Type B pancreatic cell (in vitro differentiated cells): ENCODE data around the gene UROC1. TPM values are rescaled to one million over a fixed set of nuclear protein-coding genes. Genes with fewer than 3 reads are reported as not detected.

Experiments
- DNase-seq: peaks from one replicate; pipeline ENCODE4 v3.0.0; 2021; ENCODE audit warnings: mixed read lengths; ENCODE audit not compliant: unreplicated experiment; ENCODE audit errors: extremely low spot score
- H3K27ac Mint-ChIP-seq: 2 replicates; pipeline ENCODE4 v1.8.0; 2021; ENCODE audit warnings: mild to moderate bottlenecking, mixed read lengths
- H3K27me3 Mint-ChIP-seq: 2 replicates; pipeline ENCODE4 v1.8.0; 2021; ENCODE audit warnings: mixed read lengths
- H3K36me3 Mint-ChIP-seq: 2 replicates; pipeline ENCODE4 v1.8.0; 2021; ENCODE audit warnings: mixed read lengths
- H3K4me1 Mint-ChIP-seq: one replicate; pipeline ENCODE4 v1.8.0; 2021; ENCODE audit warnings: mixed read lengths; ENCODE audit not compliant: unreplicated experiment
- H3K4me3 Mint-ChIP-seq: 2 replicates; pipeline ENCODE4 v1.8.0; 2021; ENCODE audit warnings: mild to moderate bottlenecking, mixed read lengths
- H3K9me3 Mint-ChIP-seq: 2 replicates; pipeline ENCODE4 v1.8.0; 2021; ENCODE audit warnings: mixed read lengths
- total RNA-seq: library from RNA; stranded (reverse); gene quantifications from 2 replicates; pipeline ENCODE4 v1.2.1, GENCODE V29; 2021; ENCODE audit warnings: low replicate concordance
- TF ChIP-seq, protein P1 (sequence below): fragments of 200-600 bp; sonication (generic); conservative IDR thresholded peaks from 2 replicates; pipeline ENCODE4 v1.5.0; 2021; ENCODE audit warnings: antibody characterized with exemption, mild to moderate bottlenecking

The UROC1 gene
- total RNA-seq, 1 donor from 2014 or later: not detected

DNA sequence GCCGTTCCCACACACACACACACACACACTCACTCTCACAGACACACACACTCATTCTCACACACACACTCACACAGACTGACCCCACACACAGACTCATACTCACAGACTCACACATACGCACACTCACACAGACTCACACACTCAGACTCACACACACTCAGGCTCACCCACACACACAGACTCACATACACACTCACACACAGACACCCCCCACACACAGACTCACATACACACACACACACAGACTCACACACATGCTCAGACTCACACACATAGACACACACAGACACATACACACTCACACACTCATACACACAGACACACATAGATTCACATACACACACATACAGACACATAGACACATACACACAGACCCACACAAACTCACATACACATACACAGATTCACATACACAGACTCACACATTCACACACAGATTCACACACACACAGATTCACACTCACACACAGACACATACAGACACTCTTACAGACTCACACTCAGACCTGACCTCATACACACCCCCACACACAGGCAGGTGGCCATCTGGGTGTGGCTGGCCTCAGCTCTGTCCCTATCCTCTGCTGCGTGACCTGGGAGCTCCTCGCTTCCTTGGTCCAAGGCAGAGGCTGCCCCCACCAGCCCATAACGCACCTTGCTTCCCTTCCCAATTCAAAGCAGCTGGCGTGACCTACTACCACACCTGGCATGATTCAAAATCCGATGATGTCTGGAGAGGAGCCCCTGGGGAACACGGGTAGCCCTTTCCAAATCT is 39.3 kb upstream of the UROC1 start:
- no peak overlapping the region for H3K4me3 Mint-ChIP-seq
- H3K27ac Mint-ChIP-seq: no peak overlapping the region
- no peaks in the 10 kb centered on the region for H3K36me3 Mint-ChIP-seq
- no peak for DNase-seq
- no peaks in the 10 kb centered on the region for H3K4me1 Mint-ChIP-seq
- no peaks in the 10 kb centered on the region for H3K9me3 Mint-ChIP-seq
- peaks cover 11% of the 10 kb centered on the region for H3K27me3 Mint-ChIP-seq
- TF ChIP-seq, protein P1, sequence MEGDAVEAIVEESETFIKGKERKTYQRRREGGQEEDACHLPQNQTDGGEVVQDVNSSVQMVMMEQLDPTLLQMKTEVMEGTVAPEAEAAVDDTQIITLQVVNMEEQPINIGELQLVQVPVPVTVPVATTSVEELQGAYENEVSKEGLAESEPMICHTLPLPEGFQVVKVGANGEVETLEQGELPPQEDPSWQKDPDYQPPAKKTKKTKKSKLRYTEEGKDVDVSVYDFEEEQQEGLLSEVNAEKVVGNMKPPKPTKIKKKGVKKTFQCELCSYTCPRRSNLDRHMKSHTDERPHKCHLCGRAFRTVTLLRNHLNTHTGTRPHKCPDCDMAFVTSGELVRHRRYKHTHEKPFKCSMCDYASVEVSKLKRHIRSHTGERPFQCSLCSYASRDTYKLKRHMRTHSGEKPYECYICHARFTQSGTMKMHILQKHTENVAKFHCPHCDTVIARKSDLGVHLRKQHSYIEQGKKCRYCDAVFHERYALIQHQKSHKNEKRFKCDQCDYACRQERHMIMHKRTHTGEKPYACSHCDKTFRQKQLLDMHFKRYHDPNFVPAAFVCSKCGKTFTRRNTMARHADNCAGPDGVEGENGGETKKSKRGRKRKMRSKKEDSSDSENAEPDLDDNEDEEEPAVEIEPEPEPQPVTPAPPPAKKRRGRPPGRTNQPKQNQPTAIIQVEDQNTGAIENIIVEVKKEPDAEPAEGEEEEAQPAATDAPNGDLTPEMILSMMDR: no peak

DNA sequence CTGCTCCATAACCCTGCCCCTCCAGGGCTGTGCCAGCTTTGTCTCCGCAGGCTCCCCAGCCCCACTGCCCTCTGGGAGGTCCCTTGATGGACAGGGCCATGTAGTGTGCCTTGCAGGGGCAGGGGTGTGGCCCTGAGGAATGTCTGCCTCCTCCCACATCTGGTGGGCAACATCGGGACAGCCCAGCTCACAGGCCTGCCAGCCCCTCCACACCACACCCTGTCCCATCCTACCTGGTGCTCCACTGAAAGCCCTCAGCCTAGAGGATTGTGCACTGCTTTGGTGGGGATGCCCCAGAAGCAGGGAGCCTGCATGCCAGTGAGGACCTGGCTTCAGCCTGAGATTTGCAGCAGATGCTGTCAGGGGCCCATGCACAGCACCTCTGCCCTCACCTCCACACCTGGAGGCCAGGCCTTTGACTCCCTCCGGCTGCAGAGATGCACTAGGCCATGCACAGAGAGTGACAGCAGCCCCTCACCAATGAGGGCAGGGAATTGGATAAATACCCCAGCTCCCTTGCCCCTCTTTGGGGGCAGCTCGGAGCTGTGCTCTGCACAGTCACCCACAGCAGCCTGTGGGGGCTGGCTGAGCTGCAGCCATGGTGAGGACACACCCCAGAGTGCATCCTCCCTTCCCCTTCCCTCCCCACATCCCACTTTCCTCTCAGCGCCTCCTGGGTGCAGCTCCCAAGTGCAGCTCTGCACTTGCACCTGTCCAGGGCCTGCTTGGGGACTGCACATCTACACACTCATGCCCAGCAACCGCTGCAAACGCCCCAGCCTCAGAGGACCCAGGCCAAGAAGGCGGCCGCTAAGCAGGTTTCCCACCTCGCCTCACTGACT is 38.4 kb upstream of the UROC1 start:
- no peaks in the 10 kb centered on the region for H3K36me3 Mint-ChIP-seq
- no peak overlapping the region for H3K4me3 Mint-ChIP-seq
- DNase-seq: peak; percentile 55
- no peak overlapping the region for H3K27ac Mint-ChIP-seq
- no peaks in the 10 kb centered on the region for H3K4me1 Mint-ChIP-seq
- TF ChIP-seq, protein P1: no peak
- H3K27me3 Mint-ChIP-seq: peaks cover 11% of the 10 kb centered on the region
- H3K9me3 Mint-ChIP-seq: no peaks in the 10 kb centered on the region

DNA sequence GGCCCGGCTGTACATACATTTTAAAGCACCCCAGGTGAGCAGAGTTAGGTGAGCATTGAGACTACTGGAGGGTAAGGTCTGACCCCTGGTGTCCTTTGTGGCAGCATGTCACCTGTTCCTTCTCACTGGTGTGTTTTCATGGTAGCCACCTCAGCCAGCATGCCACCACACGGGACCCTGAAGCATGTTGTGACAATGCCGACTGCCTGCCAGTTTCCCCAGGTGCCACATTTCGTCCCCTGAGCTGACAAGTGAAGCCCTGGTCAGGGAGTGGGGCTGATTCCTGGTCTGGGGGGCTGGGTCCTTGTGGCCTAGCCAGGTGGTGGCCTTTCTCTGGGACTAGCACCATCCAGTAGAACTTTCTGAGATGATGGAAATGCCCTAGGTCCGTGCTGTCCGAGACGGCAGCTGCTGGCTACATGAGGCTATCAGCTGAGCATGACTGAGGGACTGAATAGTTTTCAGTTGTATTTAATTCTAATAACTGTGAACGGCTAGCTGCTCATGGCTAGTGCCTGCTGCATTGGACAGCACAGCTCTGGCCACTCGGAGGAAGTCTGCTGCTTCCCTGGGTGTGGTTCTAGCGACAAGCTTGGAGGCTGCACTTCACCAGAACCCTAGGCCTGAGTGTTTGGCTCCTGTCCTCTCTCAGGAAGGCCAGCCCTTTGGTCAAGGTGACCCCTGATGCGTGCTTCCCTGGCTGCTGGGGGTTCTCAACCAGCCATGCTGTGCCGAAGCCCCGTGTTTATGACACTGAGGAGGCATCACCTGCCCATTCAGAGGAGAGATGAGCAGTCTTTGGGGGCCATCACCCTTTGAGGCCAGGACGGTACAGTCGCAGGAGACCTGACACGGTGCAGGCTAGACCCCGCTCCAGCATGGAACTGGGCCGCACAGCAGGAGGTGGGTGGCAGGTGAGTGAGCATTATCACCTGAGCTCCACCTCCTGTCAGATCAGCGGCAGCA is 37.3 kb upstream of the UROC1 start:
- DNase-seq: peak; percentile 61
- Mint-ChIP-seq H3K36me3 (no peaks in the 10 kb centered on the region), H3K9me3 (no peaks in the 10 kb centered on the region), H3K4me3 (no peak overlapping the region), H3K4me1 (no peaks in the 10 kb centered on the region), H3K27ac (no peak overlapping the region), H3K27me3 (peaks cover 4% of the 10 kb centered on the region)
- TF ChIP-seq, protein P1: no peak

DNA sequence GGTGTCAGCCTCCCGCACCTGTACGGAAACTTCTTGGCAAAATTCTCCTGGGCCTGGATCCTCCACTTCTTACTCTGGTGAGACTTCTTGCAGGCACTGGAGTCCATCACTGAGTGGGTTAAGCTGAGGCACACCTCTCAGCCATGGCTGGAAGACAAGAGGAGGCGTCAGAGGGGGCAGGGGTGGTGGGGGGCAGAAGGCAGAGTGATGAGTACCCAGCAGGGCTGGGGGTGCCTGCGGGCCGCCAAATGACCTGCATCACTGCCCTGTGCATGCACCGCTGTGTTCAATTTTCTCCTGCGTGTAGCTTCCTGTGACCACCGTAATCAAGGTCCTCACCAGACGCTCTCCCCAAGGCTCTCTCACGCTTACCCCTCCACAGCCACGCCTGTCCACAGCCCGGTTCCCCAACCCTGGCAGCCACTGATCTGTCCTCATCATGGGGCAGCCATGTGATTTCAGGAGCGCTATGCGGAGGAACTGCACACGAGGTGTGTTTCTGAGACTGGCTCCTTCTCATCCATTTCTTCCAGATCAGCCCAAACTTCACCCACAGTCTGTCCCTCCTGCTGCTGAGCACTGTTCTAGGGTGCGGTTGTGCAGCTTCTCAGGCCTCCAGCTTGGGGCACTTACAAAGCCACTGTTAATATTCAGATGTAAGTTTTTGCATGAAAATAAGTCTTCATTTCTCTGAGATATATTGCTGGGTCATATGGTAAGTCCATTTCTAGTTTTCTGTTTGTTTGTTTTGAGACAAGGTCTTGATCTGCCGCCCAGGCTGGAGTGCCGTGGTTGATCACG is 35.9 kb upstream of the UROC1 start:
- Mint-ChIP-seq H3K9me3 (no peaks in the 10 kb centered on the region), H3K4me3 (no peak overlapping the region), H3K27me3 (peaks cover 3% of the 10 kb centered on the region), H3K27ac (no peak overlapping the region), H3K36me3 (no peaks in the 10 kb centered on the region), H3K4me1 (peaks cover 6% of the 10 kb centered on the region)
- TF ChIP-seq, protein P1: no peak
- DNase-seq: peak; percentile 64
